NK-92 (cell line): ENCODE results near the gene MEI4.
"Not testable (repeated sequence)": the region's sequence is repeated elsewhere in the genome, so short reads cannot be mapped to it uniquely, and the experiment has no call there.

Experiments
- DNase-seq: peaks from one replicate; lab custom pipeline; 2025; ENCODE audit not compliant: unreplicated experiment; lab: John Stamatoyannopoulos, UW

The MEI4 gene

GRCh38 chr6:77674211-77674610 is 21.4 kb downstream of the MEI4 start:
- no peak for DNase-seq

GRCh38 chr6:77678048-77678447 is 25.2 kb downstream of the MEI4 start:
- DNase-seq: no peak

- no peak for DNase-seq
Observed at GRCh38 chr6:77683515-77683914, 30.7 kb downstream of the MEI4 start.

- no peak for DNase-seq
Observed at GRCh38 chr6:77686931-77687330, 34.1 kb downstream of the MEI4 start.

DNA sequence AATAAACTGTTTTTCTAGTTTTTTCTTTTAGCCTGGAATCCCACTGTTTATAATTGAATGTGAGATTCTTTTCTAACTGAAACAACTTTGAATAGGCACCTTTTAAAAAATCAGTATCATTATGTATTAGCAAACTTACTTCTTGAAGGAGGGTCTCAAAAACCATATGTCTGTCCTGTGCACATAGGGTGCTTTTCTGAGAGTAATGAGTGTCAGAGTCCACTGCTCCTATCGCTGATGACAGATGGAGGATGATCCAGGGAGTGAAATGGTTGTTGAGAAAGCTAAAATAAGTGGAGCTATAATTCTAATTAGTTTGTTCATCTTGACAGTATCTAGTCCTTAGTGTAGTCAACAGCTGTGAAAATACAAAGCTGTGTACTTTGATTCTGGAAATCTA is 35.8 kb downstream of the MEI4 start:
- no peak for DNase-seq

- DNase-seq: not testable (repeated sequence)
Observed at GRCh38 chr6:77700095-77700494, 47.3 kb downstream of the MEI4 start.

- DNase-seq: no peak
Observed at GRCh38 chr6:77707603-77708002, 54.8 kb downstream of the MEI4 start.

DNA sequence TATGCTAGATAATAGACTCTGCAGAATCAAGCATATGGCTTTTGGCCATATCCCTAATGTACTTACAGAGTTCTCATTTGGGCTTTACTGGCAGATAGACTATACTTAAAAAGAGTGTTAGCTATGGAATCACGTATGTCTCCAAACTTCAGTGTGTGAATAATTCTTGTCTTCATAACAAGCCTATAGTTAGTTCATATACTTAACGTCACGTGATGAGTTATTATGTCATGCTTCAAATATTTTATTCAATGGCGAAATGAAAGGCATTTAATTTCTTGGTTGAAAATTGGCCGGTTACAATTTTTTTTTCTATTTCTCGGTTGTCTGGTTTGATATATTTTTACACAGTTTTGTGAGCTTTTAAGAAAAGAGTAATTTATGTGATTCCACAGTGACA is 62.7 kb downstream of the MEI4 start:
- no peak for DNase-seq

GRCh38 chr6:77716311-77716710 is 63.5 kb downstream of the MEI4 start:
- no peak for DNase-seq

DNA sequence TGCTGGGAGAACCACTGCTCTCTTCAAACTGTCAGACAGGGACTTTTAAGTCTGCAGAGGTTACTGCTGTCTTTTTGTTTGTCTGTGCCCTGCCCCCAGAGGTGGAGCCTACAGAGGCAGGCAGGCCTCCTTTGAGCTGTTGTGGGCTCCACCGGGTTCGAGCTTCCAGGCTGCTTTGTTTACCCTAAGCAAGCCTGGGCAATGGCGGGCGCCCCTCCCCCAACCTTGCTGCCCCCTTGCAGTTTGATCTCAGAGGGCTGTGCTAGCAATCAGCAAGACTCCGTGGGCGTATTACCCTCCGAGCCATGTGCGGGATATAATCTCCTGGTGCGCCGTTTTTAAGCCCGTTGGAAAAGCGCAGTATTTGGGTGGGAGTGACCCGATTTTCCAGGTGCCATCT is 83.2 kb downstream of the MEI4 start:
- not testable (repeated sequence) for DNase-seq

DNA sequence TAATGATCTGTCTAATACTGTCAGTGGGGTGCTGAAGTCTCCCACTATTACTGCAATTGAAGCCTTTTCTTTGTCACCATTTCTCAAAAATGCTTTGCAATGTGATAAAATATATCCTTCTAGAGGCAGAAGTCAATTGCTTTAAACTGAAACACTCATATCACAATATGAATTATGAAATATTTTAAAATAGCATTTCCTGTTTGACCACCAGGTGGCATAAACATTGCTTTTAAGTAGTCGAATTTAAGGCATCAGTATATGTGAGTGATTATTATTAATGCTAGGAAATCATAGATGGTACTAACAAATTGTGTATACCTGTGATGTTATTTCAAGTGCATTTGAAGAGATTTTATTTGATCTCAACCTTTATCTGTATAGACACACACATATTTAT is 87.5 kb downstream of the MEI4 start:
- DNase-seq: no peak

DNA sequence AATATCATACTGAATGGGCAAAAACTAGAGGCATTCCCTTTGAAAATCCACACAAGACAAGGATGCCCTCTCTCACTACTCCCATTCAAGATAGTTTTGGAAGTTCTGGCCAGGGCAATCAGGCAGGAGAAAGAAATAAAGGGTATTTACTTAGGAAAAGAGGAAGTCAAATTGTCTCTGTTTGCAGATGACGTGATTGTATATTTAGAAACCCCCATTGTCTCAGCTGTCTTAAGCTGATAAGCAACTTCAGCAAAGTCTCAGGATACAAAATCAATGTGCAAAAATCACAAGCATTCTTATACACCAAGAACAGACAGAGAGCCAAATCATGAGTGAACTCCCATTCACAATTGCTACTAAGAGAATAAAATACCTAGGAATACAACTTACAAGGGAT is 99.3 kb downstream of the MEI4 start:
- not testable (repeated sequence) for DNase-seq

DNA sequence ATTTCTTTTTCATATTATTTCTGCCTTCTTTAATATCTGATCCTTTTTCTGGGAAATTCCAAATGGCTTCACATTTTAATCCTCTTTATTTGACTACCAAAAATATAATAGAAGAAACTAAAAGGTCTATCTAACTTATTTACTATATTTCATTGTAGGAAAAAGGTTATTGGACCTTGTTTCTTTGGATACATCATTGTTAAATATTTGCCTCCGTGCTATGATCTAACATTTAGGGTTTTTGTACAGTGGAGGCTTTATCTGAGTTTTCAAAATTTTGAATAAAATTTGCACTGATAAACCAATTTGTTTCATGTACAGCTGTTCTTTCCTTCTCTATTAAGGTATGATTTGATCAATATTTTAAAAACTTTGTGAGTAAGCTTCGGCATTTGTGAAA is 109.5 kb downstream of the MEI4 start:
- no peak for DNase-seq

DNA sequence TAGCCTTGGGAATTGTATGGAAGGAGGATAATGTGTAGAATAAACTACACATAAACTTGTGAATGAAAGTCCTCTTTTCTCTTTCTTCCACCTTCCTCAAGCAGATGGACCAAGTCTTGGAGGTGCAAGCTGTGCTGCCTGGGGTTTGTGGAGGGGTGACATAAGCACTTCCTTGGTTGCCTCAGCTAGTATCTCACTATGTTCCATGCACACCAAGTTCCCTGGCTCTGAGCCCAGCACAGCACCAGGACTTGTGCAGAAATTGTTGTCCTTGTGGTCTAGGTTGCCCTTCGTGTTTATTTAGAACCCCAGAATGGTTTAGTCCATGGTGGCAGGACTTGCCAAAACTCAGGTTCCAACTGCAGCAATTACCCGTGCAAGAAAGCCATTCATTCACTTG is 110.3 kb downstream of the MEI4 start:
- no peak for DNase-seq

- no peak for DNase-seq
Observed at GRCh38 chr6:77764364-77764763, 111.5 kb downstream of the MEI4 start.

GRCh38 chr6:77773157-77773822 is 120.5 kb downstream of the MEI4 start:
- DNase-seq: no peak

- DNase-seq: no peak
Observed at GRCh38 chr6:77774457-77774856, 121.6 kb downstream of the MEI4 start.

GRCh38 chr6:77776441-77776840 is 123.6 kb downstream of the MEI4 start:
- DNase-seq: no peak

DNA sequence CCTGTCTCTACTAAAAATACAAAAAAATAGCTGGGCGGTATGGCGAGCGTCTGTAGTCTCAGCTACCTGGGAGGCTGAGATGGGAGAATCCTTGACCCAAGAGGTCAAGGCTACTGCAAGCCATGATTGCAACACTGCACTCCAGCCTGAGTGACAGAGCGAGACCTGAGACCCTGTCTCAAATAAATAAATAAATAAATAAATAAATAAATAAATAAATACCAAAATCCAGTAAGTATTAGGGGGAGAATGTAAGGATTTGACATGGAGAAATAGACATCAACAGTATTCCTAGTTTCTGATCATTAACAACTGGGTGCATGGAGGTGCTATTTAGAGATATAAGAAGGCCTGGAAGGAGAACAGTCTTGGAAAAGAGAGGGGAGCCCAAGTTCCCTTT is 125.7 kb downstream of the MEI4 start:
- no peak for DNase-seq

DNA sequence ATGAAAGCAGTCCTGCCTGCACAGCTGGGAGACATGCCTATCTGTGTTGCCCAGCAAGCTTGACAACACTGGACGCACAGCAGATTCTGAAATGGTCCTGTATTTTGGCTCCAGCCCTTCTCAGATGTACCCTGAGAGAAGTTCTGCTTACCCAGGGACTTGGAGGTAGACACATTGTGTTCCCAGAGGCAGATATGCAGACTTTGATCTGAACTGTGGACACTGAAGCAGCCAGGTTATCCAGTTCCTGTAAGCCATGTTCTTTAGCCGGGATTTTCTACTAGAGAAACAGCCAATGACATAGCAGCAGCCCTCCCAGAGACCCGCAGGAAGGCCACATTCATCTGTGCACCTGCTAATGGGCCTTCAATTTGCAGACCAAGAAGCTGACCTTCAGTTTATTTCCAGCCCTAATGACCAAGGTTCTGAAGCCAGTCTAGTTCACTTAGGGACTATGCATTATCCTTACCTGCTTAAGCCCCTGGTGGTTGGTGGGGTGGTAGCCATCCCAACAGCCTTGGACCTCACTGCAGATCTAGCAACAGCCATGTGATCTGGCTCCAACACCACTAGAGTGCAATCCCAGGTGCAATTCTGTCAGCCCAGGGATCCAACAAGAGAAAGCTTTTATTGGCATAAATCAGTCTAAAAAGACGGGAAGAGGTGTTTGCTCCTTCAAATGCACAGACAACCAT is 134.2 kb downstream of the MEI4 start:
- no peak for DNase-seq

GRCh38 chr6:77796824-77797809 is 144.3 kb downstream of the MEI4 start:
- no peak for DNase-seq

- DNase-seq: no peak
Observed at GRCh38 chr6:77812304-77812703, 159.5 kb downstream of the MEI4 start.
